ENCODE results near the gene ADCY6.

DNA sequence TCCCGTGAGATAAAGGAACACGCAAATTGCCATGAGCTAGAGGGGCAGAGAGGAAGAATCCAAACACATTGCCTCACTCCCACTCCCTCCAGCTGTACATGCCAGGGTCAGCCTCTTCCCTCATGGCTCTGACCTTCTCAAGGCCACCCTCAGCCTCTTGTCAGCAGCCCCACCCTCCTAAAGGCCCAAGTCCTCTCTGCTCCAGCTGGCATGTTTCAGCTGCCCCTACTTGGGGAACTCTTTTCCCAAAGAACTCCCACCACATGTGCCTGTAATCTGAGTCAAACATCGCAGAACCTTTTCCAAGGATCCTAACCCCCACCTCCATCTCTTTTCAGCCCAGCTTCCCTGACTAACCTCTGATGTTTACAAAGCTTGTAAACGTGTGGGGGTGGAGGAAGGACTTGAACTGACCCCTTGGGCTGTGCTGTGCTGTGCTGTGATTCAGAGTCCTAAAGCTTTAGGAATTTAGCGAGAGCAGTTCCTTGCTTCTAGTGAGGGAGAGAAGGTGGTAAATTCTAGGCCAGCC lies 22.1 kb upstream of the ADCY6 start:
- TF ChIP-seq, protein P1, sequence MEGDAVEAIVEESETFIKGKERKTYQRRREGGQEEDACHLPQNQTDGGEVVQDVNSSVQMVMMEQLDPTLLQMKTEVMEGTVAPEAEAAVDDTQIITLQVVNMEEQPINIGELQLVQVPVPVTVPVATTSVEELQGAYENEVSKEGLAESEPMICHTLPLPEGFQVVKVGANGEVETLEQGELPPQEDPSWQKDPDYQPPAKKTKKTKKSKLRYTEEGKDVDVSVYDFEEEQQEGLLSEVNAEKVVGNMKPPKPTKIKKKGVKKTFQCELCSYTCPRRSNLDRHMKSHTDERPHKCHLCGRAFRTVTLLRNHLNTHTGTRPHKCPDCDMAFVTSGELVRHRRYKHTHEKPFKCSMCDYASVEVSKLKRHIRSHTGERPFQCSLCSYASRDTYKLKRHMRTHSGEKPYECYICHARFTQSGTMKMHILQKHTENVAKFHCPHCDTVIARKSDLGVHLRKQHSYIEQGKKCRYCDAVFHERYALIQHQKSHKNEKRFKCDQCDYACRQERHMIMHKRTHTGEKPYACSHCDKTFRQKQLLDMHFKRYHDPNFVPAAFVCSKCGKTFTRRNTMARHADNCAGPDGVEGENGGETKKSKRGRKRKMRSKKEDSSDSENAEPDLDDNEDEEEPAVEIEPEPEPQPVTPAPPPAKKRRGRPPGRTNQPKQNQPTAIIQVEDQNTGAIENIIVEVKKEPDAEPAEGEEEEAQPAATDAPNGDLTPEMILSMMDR (IDR thresholded peaks at IDR 0.05; ENCODE audit: borderline replicate concordance, extremely low read depth, low read length, poor library complexity, severe bottlenecking), result no peak
- no peak for TF ChIP-seq EZH2 (IDR thresholded peaks at IDR 0.05; ENCODE audit: borderline replicate concordance, low read depth, low read length, severe bottlenecking)

All from DND-41 (cell line).